HCT116 (cell line): Measurements from ENCODE around the gene ARHGEF12.

Experiments
- CEBPB ChIP-seq: IDR thresholded peaks from 2 replicates; pipeline ENCODE4 v1.6.1; 2012; ENCODE audit warnings: low read depth
- POLR2A ChIP-seq: IDR thresholded peaks from 2 replicates; pipeline ENCODE4 v1.7.0; 2011; ENCODE audit warnings: borderline replicate concordance; ENCODE audit not compliant: insufficient read depth, insufficient read length; ENCODE audit errors: extremely low read depth
- TF ChIP-seq, protein P1 (sequence below): IDR thresholded peaks from 2 replicates; pipeline ENCODE4 v1.6.1; 2012
- TF ChIP-seq, protein P2 (sequence below), 3 experiments: fragments of 200-600 bp in 1 of 3; sonication (generic) in 1 of 3; IDR thresholded peaks in 2 of 3; conservative IDR thresholded peaks in 1 of 3; 2 replicates each; pipeline ENCODE4 v1.5.1; 2012 to 2017; ENCODE audit warnings: low read depth in 2 of 3, low read length in 2 of 3, antibody characterized with exemption in 1 of 3, borderline replicate concordance in 1 of 3, control low read depth in 1 of 3, mild to moderate bottlenecking in 1 of 3, mixed read lengths in 1 of 3, mixed run types in 1 of 3, moderate library complexity in 1 of 3; ENCODE audit not compliant: insufficient read depth in 1 of 3

DNA sequence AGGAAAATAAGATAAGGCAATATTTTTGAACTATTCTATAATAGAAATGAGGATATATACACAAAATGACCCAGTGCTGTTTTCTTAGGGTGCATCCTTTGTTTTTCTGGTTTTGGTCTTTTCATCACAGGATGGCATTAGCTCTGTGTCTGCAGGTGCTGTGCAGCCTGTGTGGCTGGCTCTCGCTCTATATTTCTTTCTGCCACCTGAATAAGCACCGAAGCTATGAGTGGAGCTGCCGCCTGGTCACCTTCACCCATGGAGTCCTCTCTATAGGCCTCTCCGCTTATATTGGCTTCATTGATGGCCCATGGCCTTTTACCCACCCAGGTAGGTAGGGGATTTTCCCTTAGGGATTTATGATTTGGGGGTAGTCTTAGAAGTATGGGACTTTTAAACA, 8.9 kb upstream of the ARHGEF12 start:
- TF ChIP-seq POLR2A: no peak
- no peak for TF ChIP-seq CEBPB
- TF ChIP-seq, protein P1, sequence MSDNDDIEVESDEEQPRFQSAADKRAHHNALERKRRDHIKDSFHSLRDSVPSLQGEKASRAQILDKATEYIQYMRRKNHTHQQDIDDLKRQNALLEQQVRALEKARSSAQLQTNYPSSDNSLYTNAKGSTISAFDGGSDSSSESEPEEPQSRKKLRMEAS: no peak
- TF ChIP-seq, protein P2, sequence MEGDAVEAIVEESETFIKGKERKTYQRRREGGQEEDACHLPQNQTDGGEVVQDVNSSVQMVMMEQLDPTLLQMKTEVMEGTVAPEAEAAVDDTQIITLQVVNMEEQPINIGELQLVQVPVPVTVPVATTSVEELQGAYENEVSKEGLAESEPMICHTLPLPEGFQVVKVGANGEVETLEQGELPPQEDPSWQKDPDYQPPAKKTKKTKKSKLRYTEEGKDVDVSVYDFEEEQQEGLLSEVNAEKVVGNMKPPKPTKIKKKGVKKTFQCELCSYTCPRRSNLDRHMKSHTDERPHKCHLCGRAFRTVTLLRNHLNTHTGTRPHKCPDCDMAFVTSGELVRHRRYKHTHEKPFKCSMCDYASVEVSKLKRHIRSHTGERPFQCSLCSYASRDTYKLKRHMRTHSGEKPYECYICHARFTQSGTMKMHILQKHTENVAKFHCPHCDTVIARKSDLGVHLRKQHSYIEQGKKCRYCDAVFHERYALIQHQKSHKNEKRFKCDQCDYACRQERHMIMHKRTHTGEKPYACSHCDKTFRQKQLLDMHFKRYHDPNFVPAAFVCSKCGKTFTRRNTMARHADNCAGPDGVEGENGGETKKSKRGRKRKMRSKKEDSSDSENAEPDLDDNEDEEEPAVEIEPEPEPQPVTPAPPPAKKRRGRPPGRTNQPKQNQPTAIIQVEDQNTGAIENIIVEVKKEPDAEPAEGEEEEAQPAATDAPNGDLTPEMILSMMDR (IDR thresholded peaks at IDR 0.05 in 2 of 3, conservative IDR thresholded peaks at IDR 0.05 in 1 of 3; ENCODE audit: borderline replicate concordance in 1 of 3, insufficient read depth in 1 of 3, low read depth in 2 of 3, low read length in 2 of 3): no peak
